Measurements from ENCODE around the gene DDX23.

The DDX23 gene

DNA sequence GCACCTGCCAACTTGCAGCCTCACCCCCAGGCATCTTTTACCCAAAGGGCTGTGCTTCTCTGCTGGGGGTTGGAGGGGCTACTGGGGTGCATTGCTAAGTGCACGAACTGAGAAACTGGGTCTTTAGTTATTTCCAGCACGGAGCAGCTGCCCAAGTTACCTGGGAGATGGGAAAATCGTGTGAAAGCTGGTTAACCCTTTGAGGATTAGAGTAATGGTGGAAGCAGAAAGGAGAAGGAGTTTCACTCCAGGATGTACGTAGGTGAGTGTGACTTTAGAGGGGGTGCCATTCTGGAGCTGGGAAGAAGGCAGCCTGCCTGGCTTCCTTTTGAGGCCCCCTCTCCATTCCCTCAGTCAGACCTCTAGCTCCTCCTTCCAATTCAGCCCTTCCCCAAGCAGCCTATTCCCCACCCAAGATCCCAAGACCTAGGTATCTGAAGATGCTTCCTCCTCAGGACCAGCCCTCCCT is 62.1 kb downstream of the DDX23 start:
- DNase-seq (ENCODE audit: low read depth): no peak
- no peak overlapping the region for H3K4me3 ChIP-seq (ENCODE audit: low read depth, low read length)
- TF ChIP-seq, protein P1, sequence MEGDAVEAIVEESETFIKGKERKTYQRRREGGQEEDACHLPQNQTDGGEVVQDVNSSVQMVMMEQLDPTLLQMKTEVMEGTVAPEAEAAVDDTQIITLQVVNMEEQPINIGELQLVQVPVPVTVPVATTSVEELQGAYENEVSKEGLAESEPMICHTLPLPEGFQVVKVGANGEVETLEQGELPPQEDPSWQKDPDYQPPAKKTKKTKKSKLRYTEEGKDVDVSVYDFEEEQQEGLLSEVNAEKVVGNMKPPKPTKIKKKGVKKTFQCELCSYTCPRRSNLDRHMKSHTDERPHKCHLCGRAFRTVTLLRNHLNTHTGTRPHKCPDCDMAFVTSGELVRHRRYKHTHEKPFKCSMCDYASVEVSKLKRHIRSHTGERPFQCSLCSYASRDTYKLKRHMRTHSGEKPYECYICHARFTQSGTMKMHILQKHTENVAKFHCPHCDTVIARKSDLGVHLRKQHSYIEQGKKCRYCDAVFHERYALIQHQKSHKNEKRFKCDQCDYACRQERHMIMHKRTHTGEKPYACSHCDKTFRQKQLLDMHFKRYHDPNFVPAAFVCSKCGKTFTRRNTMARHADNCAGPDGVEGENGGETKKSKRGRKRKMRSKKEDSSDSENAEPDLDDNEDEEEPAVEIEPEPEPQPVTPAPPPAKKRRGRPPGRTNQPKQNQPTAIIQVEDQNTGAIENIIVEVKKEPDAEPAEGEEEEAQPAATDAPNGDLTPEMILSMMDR (IDR thresholded peaks at IDR 0.05; ENCODE audit: insufficient read depth, low read depth, low read length, missing control alignments): no peak

DNA sequence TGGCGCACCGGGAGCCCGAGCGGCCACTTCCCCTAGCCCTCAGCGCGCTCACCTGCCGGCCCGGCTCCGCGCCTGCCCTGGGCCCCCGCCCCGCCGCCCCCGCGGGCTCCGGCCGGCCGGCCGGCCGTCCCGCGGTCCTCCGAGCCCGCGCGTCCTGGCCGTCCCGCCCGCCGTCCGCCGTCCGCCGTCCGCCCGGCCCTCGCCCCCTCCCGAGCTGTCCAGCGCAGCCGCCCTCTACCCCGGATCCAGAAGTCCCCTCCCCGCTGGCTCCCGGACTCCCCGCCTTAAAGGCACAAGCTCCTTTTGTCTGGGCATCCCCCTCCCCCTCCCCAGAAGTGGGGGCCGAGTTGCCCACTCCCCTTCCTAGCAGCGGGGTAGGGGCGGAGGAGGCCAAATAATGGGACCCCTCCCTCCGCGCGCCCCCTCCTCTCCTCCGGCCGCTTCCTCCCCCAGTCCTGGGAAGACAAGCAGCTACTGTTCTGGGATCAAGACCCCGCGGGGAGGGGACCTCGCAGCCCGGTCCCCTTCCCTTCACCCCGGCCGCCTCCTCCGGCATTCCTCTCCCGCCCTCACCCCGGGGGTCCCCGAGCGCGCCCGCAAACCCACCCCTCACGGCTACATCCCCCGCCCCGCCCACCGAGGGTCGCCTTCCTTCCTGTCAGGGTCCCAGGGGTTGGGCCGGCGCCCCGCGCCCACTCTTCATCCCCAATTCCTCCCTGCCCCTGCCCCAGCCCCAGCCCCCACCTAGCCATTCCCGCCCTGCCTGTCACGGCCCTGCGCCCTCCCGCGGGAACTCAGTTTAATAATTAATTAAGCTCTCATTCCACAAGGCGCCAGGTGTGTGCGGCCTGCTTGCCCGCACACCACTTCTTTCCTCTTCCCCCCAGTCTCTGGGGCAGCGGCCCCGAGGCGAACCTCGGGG is 62.8 kb downstream of the DDX23 start, which contains the start of gene ADCY6:
ADCY6 (minus strand) TSS at position 236 of the 922 bp plus-strand sequence. CDS start 5,655 bp downstream, outside the sequence.
- peak within 1 kb of the TSS; percentile 24; the same call in 1 of the 2 replicates for H3K4me3 ChIP-seq (ENCODE audit: low read depth, low read length)
- TF ChIP-seq, protein P1 (IDR thresholded peaks at IDR 0.05; ENCODE audit: insufficient read depth, low read depth, low read length, missing control alignments): no peak
- no peak for DNase-seq (ENCODE audit: low read depth)

DNA sequence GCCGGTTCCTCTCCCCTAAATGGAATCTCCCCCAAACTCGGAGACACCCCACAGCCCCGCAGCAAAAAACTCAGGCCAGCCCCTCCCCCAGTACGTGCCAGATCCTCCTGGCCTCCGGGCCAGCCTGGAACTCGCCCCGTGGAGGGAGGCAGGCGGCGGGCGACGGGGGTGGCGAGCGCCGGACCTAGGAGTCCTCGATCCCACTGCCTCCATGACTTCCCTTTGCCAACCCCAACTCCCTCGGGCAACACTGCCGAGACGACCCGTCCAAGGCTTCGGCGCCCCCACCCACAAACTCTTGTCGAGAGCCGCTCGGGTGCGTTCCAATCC is 63.5 kb downstream of the DDX23 start:
- no peak for DNase-seq (ENCODE audit: low read depth)
- TF ChIP-seq, protein P1 (IDR thresholded peaks at IDR 0.05; ENCODE audit: insufficient read depth, low read depth, low read length, missing control alignments): no peak
- no peak overlapping the region for H3K4me3 ChIP-seq (ENCODE audit: low read depth, low read length)

DNA sequence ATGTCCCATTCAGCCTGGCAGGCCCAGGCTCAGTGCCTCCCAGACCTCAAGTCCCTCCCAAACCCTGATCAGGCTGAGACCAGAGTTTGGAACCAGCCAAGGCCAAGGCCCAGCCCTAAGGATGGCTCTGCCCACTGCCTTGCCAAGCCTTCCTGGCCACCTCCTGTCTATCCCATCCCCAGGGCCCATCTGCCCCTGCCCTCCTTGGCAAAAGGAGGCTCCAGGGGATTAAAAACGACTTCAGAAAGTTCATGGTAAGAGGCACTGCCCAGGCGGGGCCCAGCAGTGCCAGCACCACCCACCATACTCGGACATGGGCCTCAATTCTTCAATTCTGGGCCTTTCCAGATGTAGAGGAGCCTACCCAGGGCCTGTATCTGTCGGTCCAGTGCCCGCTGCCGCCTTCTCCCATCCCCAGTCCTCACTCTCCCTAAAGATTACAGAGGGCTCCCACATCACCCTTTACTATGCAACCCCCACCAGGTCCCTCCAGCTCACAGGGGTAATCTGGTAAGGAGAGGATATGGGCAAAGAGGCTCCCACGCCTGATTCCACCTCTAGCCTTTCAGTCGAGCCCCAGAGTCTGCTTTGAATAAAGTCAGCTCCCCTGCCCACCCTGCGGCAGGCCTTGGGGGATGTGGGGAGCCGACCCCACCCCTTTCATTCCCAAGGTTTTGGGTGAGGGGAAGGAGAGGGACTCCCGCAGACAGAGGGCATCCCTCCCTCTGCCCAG is 64.0 kb downstream of the DDX23 start:
- DNase-seq (ENCODE audit: low read depth): no peak
- TF ChIP-seq, protein P1 (IDR thresholded peaks at IDR 0.05; ENCODE audit: insufficient read depth, low read depth, low read length, missing control alignments): no peak
- H3K4me3 ChIP-seq (ENCODE audit: low read depth, low read length): no peak overlapping the region

DNA sequence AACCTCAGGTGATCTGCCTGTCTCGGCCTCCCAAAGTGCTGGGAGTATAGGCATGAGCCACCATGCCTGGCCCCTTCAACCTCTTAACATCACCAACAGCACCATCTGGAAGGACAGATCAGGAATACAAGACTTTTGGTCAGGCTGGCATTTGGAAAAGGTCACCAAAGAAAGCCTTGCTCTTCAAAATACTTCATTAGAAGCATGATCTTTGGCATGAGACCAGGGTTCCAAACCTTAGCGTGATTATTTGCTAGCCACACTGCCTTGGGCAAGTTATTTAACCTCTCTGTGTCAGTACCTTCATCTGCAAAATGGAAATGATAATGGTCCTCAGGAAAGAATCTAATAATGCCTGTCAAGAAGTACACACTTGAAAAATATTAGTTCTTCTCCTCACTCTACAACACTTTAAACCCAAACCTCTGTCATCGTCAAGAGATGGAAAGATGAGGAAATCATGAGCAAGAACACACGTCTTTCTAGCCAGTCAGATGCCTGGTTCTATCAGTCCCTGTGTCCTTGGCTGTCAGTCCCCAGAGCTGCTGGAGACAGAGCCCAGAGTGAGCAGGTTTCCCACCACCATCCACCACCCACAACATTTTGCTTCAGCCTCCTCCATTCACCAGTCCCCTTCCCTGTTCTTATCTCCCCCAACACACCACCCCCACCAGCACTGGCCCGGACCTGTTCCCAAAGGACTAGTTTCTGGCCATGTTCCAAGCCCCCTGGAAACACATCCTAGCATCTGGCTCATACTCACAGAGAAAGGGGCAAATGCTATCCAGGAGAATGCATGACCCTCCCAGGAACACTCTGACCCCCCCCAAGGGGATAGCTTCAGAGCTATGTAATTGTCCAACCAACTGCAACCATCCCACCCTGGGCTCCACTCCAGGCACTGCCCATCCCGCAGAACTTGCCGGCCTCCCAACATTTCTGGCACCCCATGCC is 65.1 kb downstream of the DDX23 start:
- H3K4me3 ChIP-seq (ENCODE audit: low read depth, low read length): no peak overlapping the region
- TF ChIP-seq, protein P1 (IDR thresholded peaks at IDR 0.05; ENCODE audit: insufficient read depth, low read depth, low read length, missing control alignments): no peak
- DNase-seq (ENCODE audit: low read depth): no peak

DNA sequence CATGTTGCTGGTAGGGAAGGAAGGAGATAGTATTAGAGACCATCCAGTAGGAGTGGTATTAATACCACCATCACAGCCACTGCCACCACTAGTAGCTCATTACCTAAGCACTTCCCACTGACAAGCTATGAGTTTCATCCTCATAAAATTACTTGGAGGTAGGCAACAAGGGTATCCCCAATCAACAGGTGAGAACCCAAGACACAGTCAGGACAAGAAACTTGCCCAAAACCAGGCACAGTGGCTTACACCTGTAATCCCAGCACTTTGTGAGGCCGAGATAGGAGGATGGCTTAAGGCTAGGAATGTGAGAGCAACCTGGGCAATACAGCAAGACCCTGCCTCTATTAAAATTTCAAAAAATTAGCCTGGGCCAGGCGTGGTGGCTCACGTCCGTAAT is 68.5 kb downstream of the DDX23 start:
- TF ChIP-seq, protein P1 (IDR thresholded peaks at IDR 0.05; ENCODE audit: insufficient read depth, low read depth, low read length, missing control alignments): no peak
- DNase-seq (ENCODE audit: low read depth): no peak
- no peak overlapping the region for H3K4me3 ChIP-seq (ENCODE audit: low read depth, low read length)

All from GM12865 (cell line).